MM.1S (cell line): ENCODE measurements around the gene FRAS1.

Experiments
- EZH2 ChIP-seq: fragments of 300-600 bp; sonication (generic); optimal IDR thresholded peaks from 2 replicates; pipeline ENCODE3; 2017; ENCODE audit warnings: low read depth, mild to moderate bottlenecking, antibody characterized with exemption, low read length, mixed read lengths
- EZH2phosphoT487 ChIP-seq: fragments of 300-600 bp; sonication (generic); IDR thresholded peaks from 2 replicates; pipeline ENCODE4 v1.6.1; 2018; ENCODE audit warnings: antibody characterized with exemption, low read length
- TF ChIP-seq, protein P1 (sequence below): fragments of 300-600 bp; sonication (generic); IDR thresholded peaks from 2 replicates; pipeline ENCODE4 v1.5.1; 2016; ENCODE audit warnings: antibody characterized with exemption, low read length, mixed read lengths

GRCh38 chr4:78227411-78228057 is 170.4 kb downstream of the FRAS1 start:
- TF ChIP-seq, protein P1, sequence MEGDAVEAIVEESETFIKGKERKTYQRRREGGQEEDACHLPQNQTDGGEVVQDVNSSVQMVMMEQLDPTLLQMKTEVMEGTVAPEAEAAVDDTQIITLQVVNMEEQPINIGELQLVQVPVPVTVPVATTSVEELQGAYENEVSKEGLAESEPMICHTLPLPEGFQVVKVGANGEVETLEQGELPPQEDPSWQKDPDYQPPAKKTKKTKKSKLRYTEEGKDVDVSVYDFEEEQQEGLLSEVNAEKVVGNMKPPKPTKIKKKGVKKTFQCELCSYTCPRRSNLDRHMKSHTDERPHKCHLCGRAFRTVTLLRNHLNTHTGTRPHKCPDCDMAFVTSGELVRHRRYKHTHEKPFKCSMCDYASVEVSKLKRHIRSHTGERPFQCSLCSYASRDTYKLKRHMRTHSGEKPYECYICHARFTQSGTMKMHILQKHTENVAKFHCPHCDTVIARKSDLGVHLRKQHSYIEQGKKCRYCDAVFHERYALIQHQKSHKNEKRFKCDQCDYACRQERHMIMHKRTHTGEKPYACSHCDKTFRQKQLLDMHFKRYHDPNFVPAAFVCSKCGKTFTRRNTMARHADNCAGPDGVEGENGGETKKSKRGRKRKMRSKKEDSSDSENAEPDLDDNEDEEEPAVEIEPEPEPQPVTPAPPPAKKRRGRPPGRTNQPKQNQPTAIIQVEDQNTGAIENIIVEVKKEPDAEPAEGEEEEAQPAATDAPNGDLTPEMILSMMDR = no peak
- no peak for TF ChIP-seq EZH2
- no peak for TF ChIP-seq EZH2phosphoT487
